Heart right ventricle (tissue), 16 donors: ENCODE measurements around the gene CTSS. TPM values are rescaled to one million over a fixed set of nuclear protein-coding genes. Genes with fewer than 3 reads are reported as not detected.
"Not testable (repeated sequence)": the region's sequence is repeated elsewhere in the genome, so short reads cannot be mapped to it uniquely, and the experiment has no call there.

ENCODE experiments used
- ATAC-seq, 8 donors: fragments of 200-7000 bp; cut with Tn5 transposase; one replicate each; pipeline ENCODE4 v1.9.1; 2020; ENCODE audit warnings: mild to moderate bottlenecking in 8 of 8, moderate library complexity in 8 of 8, moderate number of reproducible peaks in 1 of 8
- DNase-seq, 2 donors: peaks; one replicate each; pipeline ENCODE4 v3.0.0-alpha.2; 2020
- H3K27ac ChIP-seq, 10 donors: fragments of 200-600 bp; sonication (generic) in 2 of 10; one replicate each; pipeline versions ENCODE4 v1.5.0 to v1.8.0; 2020 to 2022; ENCODE audit warnings: mild to moderate bottlenecking in 3 of 10
- H3K27me3 ChIP-seq, 7 donors: fragments of 200-600 bp; one replicate each; pipeline ENCODE4 v1.8.0; 2021 to 2022; ENCODE audit warnings: mild to moderate bottlenecking in 2 of 7
- H3K36me3 ChIP-seq, 9 donors: fragments of 200-600 bp; sonication (generic) in 1 of 9; one replicate each; pipeline versions ENCODE4 v1.5.0 to v1.8.0; 2020 to 2022; ENCODE audit warnings: mild to moderate bottlenecking in 2 of 9
- H3K4me1 ChIP-seq, 9 donors: fragments of 200-600 bp; sonication (generic) in 1 of 9; one replicate each; pipeline versions ENCODE4 v1.5.0 to v1.8.0; 2020 to 2022; ENCODE audit warnings: mild to moderate bottlenecking in 4 of 9
- H3K4me3 ChIP-seq, 10 donors: fragments of 200-600 bp; sonication (generic) in 2 of 10; one replicate each; pipeline versions ENCODE4 v1.5.0 to v1.8.0; 2020 to 2022; ENCODE audit warnings: mild to moderate bottlenecking in 7 of 10, moderate library complexity in 2 of 10
- H3K9me3 ChIP-seq, 11 donors: fragments of 200-600 bp in 10 of 11; sonication (generic) in 2 of 11; one replicate each; pipeline versions ENCODE4 v1.5.0 to v1.8.0; 2013 to 2022; ENCODE audit warnings: mild to moderate bottlenecking in 2 of 11, control low read depth in 1 of 11, moderate library complexity in 1 of 11
- WGBS, 2 donors: extraction: QIAGEN DNeasy Blood & Tissue Kit; methylation state at CpG; one replicate each; pipeline ENCODE4 v1.1.7; 2013; ENCODE audit warnings: inconsistent platforms in 1 of 2; 5-methylcytosine and 5-hydroxymethylcytosine counted together
- intact Hi-C, 10 donors: fragments of 100-400 bp; cut with DNase I; formaldehyde crosslinking; loops; one replicate each; pipeline versions ENCODE4 v1.11.1 to v1.14.2; 2022
- polyA plus RNA-seq, 2 donors: library from polyadenylated mRNA; stranded (reverse); fragments of 200-250 nt; gene quantifications; one replicate each; pipeline ENCODE4 v1.2.3, GENCODE V29; 2013
- total RNA-seq, 10 donors: library from RNA; stranded (reverse); fragmentation: NEBNext Ultra II Directional in 3 of 10; extraction: Animal tissue kit (Norgen Biotek cat#: 25700) in 3 of 10; gene quantifications; one replicate each; pipeline versions ENCODE4 v1.2.1 to v1.2.4, GENCODE V29; 2021 to 2023
- TF ChIP-seq, protein P1 (sequence below), 9 donors: fragments of 200-600 bp; sonication (generic) in 2 of 9; IDR thresholded peaks; one replicate each; pipeline versions ENCODE4 v1.5.0 to v1.8.0; 2021 to 2022; ENCODE audit warnings: antibody characterized with exemption in 9 of 9, mild to moderate bottlenecking in 5 of 9, moderate library complexity in 1 of 9
- donor health status: Arrhythmogenic right ventricular cardiomyopathy.
- donor health status: ischemic (EF 13 %, LVEDD 7.1; RV severe dilation, severe dysfunction).
- donor health status: healthy with polysubstance abuse.
- donor health status: DM: no; HTN: yes; CAD: no.
- donor health status: DM: no; HTN: no; CAD: no.
- donor health status: ischemic (EF 25% LVEDD 6.9; RV normal size, moderate dysfunction).
- donor health status: ischemic (EF 25% LVEDD 5.7; RV mildly dilated, moderate dysfunction).
- donor health status: healthy.
- donor health status: DM: yes; HTN: yes; CAD: no.
- donor health status: Ischemic cardiomyopathy.
- donor health status: ischemic (EF 35%, LVEDD 5.7; RV mildly dilated, moderate dysfunction).
- donor health status: nonischemic (EF 11% LVEDD 7.7; RV severe dilation, severe dysfunction).
- donor health status: DM: yes; HTN: yes; CAD: no.
- donor health status: PGD.
- donor health status: ischemic (EF 29% LVEDD 5.4; RV normal size, mild dysfunction).
- donor health status: nonischemic (EF 23%, LVEDD 6.1; RV moderate dilation, normal function).

Gene CTSS
- total and polyA plus RNA-seq, 12 donors: 6.5 to 201 (median 17.2) TPM

DNA sequence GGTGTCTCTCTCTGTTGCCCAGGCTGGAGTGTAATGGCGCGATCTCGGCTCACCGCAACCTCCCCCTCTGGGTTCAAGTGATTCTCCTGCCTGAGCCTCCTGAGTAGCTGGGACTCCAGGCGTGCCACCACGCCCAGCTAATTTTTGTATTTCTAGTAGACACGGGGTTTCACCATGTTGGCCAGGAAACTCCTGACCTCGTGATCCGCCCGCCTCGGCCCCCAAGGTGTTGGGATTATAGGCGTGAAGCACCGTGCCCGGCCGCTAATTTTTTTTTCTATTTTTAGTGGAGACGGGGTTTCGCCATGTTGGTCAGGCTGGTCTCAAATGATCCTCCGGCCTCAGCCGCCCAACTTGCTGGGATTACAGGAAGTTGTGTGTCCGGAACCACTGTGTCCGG is 45.5 kb downstream of the CTSS start:
- intact Hi-C loops: no loop called here
- no peaks in the 10 kb centered on the region for H3K27me3 ChIP-seq
- TF ChIP-seq, protein P1, sequence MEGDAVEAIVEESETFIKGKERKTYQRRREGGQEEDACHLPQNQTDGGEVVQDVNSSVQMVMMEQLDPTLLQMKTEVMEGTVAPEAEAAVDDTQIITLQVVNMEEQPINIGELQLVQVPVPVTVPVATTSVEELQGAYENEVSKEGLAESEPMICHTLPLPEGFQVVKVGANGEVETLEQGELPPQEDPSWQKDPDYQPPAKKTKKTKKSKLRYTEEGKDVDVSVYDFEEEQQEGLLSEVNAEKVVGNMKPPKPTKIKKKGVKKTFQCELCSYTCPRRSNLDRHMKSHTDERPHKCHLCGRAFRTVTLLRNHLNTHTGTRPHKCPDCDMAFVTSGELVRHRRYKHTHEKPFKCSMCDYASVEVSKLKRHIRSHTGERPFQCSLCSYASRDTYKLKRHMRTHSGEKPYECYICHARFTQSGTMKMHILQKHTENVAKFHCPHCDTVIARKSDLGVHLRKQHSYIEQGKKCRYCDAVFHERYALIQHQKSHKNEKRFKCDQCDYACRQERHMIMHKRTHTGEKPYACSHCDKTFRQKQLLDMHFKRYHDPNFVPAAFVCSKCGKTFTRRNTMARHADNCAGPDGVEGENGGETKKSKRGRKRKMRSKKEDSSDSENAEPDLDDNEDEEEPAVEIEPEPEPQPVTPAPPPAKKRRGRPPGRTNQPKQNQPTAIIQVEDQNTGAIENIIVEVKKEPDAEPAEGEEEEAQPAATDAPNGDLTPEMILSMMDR (IDR thresholded peaks at IDR 0.05): no peak
- no peak overlapping the region for H3K4me3 ChIP-seq
- DNase-seq (no peak), ATAC-seq (no peak)
- 94 to 95% methylated on average over 21 of the region's 21 CpGs for WGBS, 2 donors
- no peak overlapping the region for H3K27ac ChIP-seq
- peaks cover 0 to 10% (median 0%) of the 10 kb centered on the region in 11 donors for H3K9me3 ChIP-seq
- H3K4me1 ChIP-seq: no peaks in the 10 kb centered on the region
- H3K36me3 ChIP-seq: no peaks in the 10 kb centered on the region

DNA sequence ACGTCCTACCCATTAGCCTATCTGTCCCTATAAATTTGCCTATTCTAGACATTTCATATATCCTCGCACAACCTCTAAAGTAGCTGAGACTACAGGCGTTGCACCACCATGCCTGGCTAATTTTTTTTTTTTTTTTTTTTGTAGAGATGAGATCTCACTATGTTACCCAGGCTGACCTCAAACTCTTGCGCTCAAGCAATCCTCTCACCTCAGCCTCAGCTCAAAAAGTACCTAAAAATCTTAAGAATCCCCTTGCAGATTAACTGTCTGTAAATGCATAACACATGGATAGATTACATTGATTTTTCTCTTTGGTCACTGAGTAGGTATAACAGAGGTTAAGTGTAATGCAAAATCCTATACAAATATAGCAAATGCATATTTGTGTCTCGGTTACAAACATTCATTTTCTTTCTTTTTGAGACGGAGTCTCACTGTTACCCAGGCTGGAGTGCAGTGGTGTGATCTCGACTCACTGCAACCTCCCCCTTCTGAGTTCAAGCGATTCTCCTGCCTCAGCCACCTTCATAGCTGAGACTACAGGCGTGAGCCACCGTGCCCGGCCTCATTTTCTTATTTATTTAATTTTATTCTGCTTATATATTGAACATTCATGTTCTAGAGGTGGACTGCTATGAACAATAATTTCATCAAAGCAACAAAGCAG is 47.2 kb downstream of the CTSS start:
- H3K4me3 ChIP-seq: no peak overlapping the region
- H3K36me3 ChIP-seq: no peaks in the 10 kb centered on the region
- 82 to 86% methylated on average over 11 of the region's 11 CpGs for WGBS, 2 donors
- ATAC-seq (no peak), DNase-seq (no peak)
- no peak overlapping the region for H3K27ac ChIP-seq
- H3K9me3 ChIP-seq: peaks cover 0 to 3% (median 0%) of the 10 kb centered on the region in 11 donors
- intact Hi-C loops: no loop called here
- no peaks in the 10 kb centered on the region for H3K4me1 ChIP-seq
- TF ChIP-seq, protein P1 (IDR thresholded peaks at IDR 0.05): no peak
- no peaks in the 10 kb centered on the region for H3K27me3 ChIP-seq

DNA sequence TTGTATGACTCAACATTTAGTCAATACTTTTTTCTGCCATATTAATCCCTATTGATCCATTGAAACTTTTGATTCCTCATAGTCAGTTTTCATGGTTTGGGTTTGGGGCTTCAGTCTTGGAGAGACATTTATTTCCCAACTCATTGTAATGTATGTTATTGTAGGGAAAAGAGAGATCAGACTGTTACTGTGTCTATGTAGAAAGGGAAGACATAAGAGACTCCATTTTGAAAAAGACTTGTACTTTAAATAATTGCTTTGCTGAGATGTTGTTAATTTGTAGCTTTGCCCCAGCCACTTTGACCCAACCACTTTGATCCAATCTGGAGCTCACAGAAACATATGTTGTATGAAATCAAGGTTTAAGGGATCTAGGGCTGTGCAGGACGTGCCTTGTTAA is 56.5 kb downstream of the CTSS start:
- not testable (repeated sequence) for H3K27ac ChIP-seq, H3K4me1 ChIP-seq, H3K27me3 ChIP-seq, H3K9me3 ChIP-seq, ATAC-seq, H3K36me3 ChIP-seq, H3K4me3 ChIP-seq, DNase-seq
- 70% methylated on average over 1 of the region's 1 CpG for WGBS, 2 donors
- intact Hi-C loops: loop anchor here in 1 of 10 donors (10.0 kb wide), 1 partner anchor 216 kb away; the partner anchor contains the start of gene SETDB1

DNA sequence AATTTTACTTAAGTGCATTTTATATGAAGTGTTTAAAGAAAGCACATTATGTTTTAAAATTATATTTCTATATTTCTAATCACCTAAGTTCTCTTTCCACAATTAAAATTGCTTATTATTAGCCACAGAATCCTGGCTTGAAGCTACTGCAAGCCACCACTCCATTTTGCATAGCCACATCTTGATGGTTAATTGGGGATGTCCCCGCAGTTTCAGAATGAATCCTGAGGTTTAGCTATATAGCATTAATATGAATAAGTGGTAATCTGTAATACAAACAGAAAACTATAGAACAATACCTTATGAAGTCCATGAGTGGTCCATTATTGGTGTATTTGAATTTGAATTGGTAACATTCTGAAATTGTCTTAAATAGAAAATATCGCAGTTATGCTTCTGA is 57.0 kb downstream of the CTSS start:
- no peaks in the 10 kb centered on the region for H3K36me3 ChIP-seq
- intact Hi-C loops: loop anchor here in 1 of 10 donors (10.0 kb wide), 1 partner anchor 216 kb away; the partner anchor contains the start of gene SETDB1
- ATAC-seq: no peak
- TF ChIP-seq, protein P1 (IDR thresholded peaks at IDR 0.05): no peak
- no peaks in the 10 kb centered on the region for H3K4me1 ChIP-seq
- no peak overlapping the region for H3K4me3 ChIP-seq
- no peak for DNase-seq
- WGBS, 2 donors: 96 to 97% methylated on average over 2 of the region's 2 CpGs
- H3K9me3 ChIP-seq: no peaks in the 10 kb centered on the region
- no peak overlapping the region for H3K27ac ChIP-seq
- H3K27me3 ChIP-seq: no peaks in the 10 kb centered on the region

DNA sequence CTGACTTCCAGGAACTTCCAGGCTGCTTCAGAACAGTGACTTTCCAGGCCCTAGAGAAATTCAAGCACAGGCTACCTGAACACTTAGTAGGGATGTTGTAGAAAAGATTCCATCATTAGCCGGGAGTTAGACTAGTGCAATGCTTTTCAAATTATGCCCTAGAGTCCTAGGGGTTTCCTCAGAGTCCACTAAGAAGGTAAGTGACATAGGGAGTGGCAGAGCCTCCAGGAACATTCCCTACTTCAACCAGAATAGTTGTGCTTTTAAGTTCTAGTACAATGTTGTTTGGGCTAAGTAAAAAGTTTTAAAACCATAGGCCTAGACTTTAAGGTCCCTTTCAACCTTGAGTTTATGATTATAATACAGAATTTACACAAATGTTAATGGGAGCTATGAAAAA is 59.5 kb downstream of the CTSS start:
- Histone ChIP-seq H3K9me3 (no peaks in the 10 kb centered on the region), H3K4me1 (no peaks in the 10 kb centered on the region), H3K27me3 (no peaks in the 10 kb centered on the region), H3K4me3 (no peak overlapping the region), H3K27ac (no peak overlapping the region), H3K36me3 (no peaks in the 10 kb centered on the region)
- intact Hi-C loops: loop anchor here in 1 of 10 donors (10.0 kb wide), 1 partner anchor 219 kb away; the partner anchor contains the start of gene SETDB1
- DNase-seq (no peak), ATAC-seq (no peak)
- TF ChIP-seq, protein P1 (IDR thresholded peaks at IDR 0.05): no peak
- WGBS, 2 donors: 68 to 84% methylated on average over 1 of the region's 1 CpG
